K562 treated with DMSO at 1 percent for 24 hours (cell line): ENCODE measurements around the gene DHX57. TPM values are rescaled to one million over a fixed set of nuclear protein-coding genes. Genes with fewer than 3 reads are reported as not detected.

ENCODE experiments used
- total RNA-seq: library from RNA; unstranded; fragments of 300-600 nt; gene quantifications from 2 replicates; pipeline ENCODE4 v1.2.3, GENCODE V29; 2022; ENCODE audit warnings: low read depth; ENCODE audit not compliant: insufficient read depth

The DHX57 gene
- total RNA-seq, result 8.7 and 10.0 TPM in 2 replicates

GRCh38 chr2:38875576-38876367 is at the start of gene DHX57, which contains the start of gene MORN2:
Gene DHX57 (minus strand): TSS chr2:38875934. CDS start chr2:38868405, 7,529 bp downstream.
Gene MORN2 (plus strand): TSS chr2:38875976.

GRCh38 chr2:38889575-38889974 is 13.8 kb upstream of the DHX57 start, which contains the start of gene ARHGEF33:
Gene ARHGEF33 (plus strand): TSS chr2:38889875. CDS start chr2:38919448, 29,573 bp downstream.

GRCh38 chr2:38750891-38751595 is 124.7 kb downstream of the DHX57 start, which contains the start of gene SRSF7:
Gene SRSF7 (minus strand): TSS chr2:38751361. CDS start chr2:38751256, 105 bp downstream.

Other genes with a start within 250 kb of the DHX57 start
- 35.2 and 36.8 TPM in 2 replicates for gene GALM, start 209.8 kb downstream of the DHX57 start, total RNA-seq
- 97.5 and 109 TPM in 2 replicates for gene SRSF7, start 124.6 kb downstream of the DHX57 start, total RNA-seq
- gene GEMIN6, start 97.7 kb downstream of the DHX57 start, total RNA-seq, result 4.2 and 10.8 TPM in 2 replicates
- 6.8 and 14.4 TPM in 2 replicates for gene MORN2, start within 50 bp of the DHX57 start, total RNA-seq
- gene ARHGEF33, start 13.9 kb upstream of the DHX57 start, total RNA-seq, result not detected in 2 replicates
- gene SOS1, start 245.1 kb upstream of the DHX57 start, total RNA-seq, result 6.3 and 8.3 TPM in 2 replicates